HG02642 (cell line): ENCODE data around the gene LCE7A.

Source experiments
- ATAC-seq: cut with Tn5 transposase; IDR thresholded peaks from one replicate; pipeline ENCODE4 v1.9.1; 2021; ENCODE audit warnings: mild to moderate bottlenecking; ENCODE audit not compliant: unreplicated experiment, poor library complexity

LCE7A gene

GRCh38 chr1:152879559-152880198, 19.9 kb downstream of the LCE7A start:
- no peak for ATAC-seq

- ATAC-seq: no peak
Measured at GRCh38 chr1:152880316-152880715, 20.5 kb downstream of the LCE7A start.

DNA sequence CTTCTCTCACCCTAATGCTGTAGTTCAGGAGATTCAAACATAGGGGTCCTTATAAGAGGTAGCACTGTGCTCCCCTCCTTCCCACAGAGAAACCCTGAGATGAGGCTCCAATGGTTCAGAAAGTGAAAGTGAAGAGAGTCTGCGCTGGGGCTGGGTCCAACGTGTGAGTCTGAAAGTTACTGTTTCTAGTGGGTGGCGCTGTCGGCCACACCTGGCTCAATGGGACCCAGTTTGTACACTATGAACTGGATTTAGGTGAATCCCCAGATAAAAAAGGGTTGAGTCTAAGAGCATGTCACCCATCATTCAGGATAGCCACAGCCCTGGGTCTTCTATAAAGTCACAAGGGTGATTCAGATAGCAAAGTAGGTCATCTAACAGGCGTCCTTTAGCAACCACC, 21.1 kb downstream of the LCE7A start:
- no peak for ATAC-seq

DNA sequence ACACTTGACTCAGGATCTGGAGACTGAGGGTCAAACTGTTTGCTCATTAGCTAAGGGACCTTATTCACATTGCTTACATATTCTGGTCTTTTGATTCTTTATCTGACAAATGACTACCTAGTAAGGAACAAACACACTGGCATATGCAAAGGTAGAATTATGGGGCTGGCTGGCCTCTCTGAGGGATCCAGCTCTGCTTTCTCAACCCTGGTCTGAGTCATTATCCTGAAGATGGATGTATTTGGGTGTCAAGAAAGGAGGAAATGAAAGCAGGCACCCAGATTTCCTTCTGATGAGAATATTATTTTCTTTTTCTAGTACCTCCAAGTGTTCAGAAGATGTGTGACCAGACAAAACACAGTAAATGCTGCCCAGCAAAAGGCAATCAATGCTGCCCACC, 24.3 kb downstream of the LCE7A start:
- ATAC-seq: no peak

GRCh38 chr1:152884506-152884905, 24.7 kb downstream of the LCE7A start:
- no peak for ATAC-seq

DNA sequence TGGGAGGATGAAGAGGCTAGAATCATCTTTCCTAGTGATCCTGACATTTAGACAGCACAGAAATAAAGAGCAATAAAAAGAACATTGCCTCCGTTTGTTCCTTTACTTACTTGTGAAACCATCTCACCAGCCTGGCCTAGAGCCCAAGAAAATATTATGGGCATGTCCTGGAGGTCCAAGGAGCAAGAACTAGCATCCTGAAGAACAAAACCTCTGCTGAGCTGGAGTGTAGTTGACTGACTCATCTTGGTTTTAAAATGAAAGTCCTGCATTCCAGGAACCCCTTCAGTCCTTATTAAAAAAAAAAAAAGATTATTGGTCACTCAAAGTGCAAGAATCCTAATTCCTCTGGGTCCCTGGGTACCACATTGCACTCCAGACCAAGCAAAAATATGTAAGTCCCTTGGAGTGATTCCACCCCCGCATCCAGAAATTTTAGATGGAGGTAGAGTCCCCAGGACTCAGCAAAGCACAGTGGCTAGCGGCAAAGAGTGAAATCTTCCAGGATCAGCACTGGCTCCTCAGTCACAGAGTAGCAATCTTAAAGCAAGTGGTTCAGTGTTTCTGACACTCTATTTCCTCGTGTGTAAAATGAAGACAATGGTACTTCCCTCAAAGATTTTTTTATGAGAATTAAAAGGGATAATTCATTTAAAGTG, 25.3 kb downstream of the LCE7A start:
- no peak for ATAC-seq

GRCh38 chr1:152886085-152886484, 26.3 kb downstream of the LCE7A start:
- ATAC-seq: no peak

DNA sequence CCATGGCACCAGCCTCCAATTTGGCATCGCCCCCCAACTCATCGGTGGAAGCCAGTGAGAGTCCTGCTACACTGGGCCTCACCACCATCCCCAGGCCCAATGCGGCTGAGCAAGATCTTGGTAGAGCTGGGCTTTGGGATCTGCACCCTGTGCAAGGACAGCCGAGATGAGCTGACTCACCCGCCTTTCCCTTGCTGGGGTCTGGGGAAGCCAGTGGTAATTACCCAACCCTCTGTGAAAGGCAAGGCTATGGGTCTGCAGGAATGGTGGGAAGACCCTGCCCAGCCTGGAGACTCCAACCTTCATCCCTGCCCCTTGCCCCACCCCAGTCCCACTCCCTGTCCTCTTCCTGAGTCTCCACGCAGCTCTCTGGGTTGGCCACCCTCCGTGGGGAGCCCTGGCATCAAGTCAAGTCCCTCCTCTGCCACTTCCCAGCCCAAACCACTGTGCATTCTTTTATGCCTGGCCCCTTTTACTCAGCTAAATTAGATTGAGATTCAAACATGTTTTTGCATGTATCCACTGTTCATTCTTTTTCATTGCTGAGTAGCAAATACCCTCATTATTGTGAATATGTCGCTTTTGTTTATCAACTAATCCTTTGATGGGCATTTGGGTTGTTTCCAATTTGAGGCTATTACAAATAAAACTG, 27.1 kb downstream of the LCE7A start:
- ATAC-seq: no peak

DNA sequence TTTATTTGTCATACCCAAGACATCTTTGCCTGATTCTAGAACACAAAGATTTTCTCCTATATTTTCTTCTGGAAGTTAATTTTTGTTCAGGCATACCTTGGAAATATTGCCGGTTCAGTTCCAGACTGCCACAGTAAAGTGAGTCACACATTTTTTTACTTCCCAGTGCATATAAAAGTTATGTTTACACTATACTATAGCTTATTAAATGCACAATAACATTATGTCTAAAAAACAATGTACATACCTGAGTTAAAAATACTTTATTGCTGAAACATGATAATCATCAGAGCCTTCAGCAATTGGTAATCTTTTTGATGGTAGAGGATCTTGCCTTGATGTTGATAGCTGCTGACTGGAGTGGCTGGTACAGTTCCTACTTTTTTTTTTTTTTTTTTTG, 28.3 kb downstream of the LCE7A start:
- ATAC-seq: no peak

- no peak for ATAC-seq
Measured at GRCh38 chr1:152899027-152899426, 39.2 kb downstream of the LCE7A start.

- no peak for ATAC-seq
Measured at GRCh38 chr1:152899883-152900282, 40.1 kb downstream of the LCE7A start.

DNA sequence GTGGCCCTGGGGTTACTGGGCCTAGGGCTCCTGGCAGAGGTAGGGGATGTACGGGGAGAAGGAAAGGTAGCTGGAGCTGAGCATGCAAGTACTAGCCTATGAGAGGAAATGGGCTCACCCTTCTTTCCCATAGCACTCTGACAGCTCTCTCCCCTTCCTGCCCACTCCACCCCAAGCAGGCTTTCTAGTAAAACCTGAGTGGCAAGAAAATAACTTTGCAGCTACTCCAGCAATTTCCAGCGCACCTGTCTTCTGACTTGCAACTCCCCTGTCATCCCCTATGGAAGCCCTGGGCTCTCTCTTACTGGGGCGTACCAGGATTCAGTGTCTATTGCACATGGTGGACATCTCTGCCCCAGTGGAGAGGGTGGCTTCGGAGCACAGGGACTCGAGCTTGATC, 41.8 kb downstream of the LCE7A start:
- no peak for ATAC-seq

DNA sequence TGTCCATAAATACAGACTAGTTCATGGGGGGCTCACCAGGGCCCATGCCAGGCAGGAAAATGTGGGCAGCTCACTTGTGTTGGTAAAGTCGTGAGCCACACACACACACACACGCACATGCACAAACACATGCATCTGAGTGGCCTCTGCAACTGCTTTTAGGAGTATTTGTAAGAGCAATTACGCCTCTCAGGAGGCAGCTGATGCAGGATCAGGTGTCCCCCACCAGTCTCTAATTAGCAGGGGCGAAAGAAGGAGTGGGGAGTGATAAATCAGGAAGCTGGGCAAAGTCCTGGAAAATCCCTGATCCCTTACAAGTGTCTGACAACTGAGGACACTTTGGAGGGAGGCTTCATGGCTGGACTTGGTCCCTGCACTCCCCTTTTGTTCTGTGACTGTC, 42.8 kb downstream of the LCE7A start:
- ATAC-seq: no peak

DNA sequence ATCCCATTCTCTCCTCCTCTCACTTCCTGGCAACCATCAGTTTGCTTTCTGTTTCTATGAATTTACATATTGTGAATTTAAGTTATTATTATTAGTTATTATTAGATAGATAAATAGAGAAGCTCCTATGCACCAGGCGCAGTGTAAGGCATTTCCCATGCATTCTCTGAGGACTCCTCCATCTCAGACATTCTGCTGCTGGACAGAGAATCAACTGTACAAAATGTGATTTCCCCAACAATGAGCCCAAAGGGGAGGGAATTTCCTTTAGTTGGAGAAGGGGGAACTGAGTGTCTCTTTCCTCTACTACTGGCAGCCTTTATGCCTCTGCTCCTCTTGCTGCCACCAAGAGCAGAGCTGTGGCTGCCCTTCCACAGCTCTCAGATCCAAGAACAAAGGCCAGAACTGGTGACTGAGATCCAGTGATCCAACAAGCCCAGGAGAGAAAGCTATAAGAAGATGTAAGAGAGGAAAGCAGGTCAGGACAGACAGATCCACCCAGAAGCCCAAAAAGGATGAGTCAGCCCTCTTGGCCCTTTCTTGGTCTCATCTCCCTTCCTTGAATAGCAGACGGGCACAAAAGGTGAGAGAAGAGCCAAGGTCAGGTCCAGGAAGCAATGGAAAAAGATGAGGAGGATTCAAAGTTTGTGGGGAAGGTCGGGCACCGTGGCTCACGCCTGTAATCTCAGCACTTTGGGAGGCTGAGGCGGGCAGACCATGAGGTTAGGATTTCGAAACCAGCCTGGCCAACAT, 45.1 kb downstream of the LCE7A start:
- ATAC-seq: no peak

GRCh38 chr1:152906023-152906565, 46.3 kb downstream of the LCE7A start:
- no peak for ATAC-seq

GRCh38 chr1:152907686-152908601, 48.1 kb downstream of the LCE7A start, which contains the start of gene IVL:
IVL (plus strand) TSS chr1:152908546; CDS start chr1:152909798, 1,252 bp downstream.
- no peak for ATAC-seq

GRCh38 chr1:152909206-152909605, 49.4 kb downstream of the LCE7A start:
- no peak for ATAC-seq
